Measurements from ENCODE around the gene TSR2. TPM values are rescaled to one million over a fixed set of nuclear protein-coding genes. Genes with fewer than 3 reads are reported as not detected.

TSR2 gene
- total RNA-seq, 1 experiment from 2014 or later = 53.0 TPM

DNA sequence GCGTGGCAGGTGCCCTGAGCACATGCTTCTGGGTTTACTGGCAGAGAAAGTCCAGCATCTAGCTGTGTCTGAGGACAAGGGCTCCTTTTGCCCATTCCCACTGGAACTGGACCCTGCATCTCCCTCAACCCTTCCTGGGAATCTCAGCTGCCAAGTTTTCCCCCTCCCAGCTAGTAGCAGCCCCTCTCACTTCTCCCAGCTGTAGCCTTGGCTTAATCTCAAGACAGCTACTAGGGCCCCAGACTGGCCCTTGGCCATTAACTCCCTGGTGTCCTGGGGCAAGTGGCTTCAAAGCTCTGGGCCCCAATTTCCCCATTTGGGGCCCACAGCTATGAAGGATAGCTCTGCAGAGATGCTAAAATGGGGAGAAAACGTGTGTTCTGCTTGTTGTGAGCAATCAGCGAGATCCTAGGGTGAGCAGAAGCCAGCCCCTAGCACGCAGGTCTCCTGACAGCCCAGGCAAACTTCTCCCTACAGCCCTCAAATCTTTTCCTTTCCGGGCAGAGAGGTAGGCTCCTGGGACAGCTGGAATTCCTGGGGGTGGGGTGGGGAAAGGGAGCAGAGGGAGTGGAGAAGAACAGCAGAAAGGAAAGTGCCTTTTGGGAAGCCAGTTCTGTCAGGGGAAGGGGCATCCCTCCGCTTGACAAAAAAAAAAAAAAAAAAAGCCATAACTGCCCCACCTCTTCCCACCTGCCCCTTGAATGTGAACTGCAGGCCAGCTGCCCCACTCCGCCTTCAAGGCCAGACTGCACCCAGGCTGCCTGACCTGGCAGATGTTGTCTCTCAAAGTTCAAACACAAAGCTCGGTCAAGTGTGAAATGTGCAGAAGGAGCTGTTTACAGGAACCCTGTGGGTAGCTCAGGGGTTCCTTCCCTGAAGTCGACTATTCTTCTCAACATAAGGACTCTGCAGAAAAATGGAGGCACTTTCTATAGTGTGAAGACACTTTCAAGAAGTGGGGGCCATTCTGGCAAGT is 39.2 kb downstream of the TSR2 start:
- Histone ChIP-seq H3F3A (ENCODE audit: insufficient read depth, low read depth) (no peaks in the 10 kb centered on the region), H3K4me2 (no peak overlapping the region), H3K4me1 (replicated peaks; ENCODE audit: insufficient read depth) (0 out of 2 replicates have a peak, but pooled peaks cover 4% of the 10 kb centered on the region), H3K27me3 (ENCODE audit: insufficient read depth, low read depth) (no peaks in the 10 kb centered on the region), H3K9me2 (ENCODE audit: insufficient read depth) (no peaks in the 10 kb centered on the region), H3K36me3 (ENCODE audit: low read depth) (no peaks in the 10 kb centered on the region), H3K27ac (no peak overlapping the region), H3K79me2 (ENCODE audit: low read depth) (no peaks in the 10 kb centered on the region), H2AFZ (no peak overlapping the region), H4K20me1 (ENCODE audit: insufficient read depth) (no peaks in the 10 kb centered on the region), H3K4me3 (no peak overlapping the region), H3K9me3 (ENCODE audit: insufficient read depth, low read depth) (no peaks in the 10 kb centered on the region)
- POLR2A ChIA-PET (ENCODE audit: unreplicated experiment) = interaction anchor here (0.7 kb wide), 1 partner anchor 1745 kb away, joined by 43 read pairs; no protein-coding TSS in a partner anchor
- TF ChIP-seq, protein P1, sequence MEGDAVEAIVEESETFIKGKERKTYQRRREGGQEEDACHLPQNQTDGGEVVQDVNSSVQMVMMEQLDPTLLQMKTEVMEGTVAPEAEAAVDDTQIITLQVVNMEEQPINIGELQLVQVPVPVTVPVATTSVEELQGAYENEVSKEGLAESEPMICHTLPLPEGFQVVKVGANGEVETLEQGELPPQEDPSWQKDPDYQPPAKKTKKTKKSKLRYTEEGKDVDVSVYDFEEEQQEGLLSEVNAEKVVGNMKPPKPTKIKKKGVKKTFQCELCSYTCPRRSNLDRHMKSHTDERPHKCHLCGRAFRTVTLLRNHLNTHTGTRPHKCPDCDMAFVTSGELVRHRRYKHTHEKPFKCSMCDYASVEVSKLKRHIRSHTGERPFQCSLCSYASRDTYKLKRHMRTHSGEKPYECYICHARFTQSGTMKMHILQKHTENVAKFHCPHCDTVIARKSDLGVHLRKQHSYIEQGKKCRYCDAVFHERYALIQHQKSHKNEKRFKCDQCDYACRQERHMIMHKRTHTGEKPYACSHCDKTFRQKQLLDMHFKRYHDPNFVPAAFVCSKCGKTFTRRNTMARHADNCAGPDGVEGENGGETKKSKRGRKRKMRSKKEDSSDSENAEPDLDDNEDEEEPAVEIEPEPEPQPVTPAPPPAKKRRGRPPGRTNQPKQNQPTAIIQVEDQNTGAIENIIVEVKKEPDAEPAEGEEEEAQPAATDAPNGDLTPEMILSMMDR (conservative IDR thresholded peaks at IDR 0.05) = no peak
- TF ChIP-seq EZH2 (IDR thresholded peaks at IDR 0.05; ENCODE audit: low read depth) = no peak
- intact Hi-C loops (cut with micrococcal nuclease; ENCODE audit: unreplicated experiment) = no loop called here
- DNase-seq = no peak
- BruUV-seq (replicated peaks) = no TSS peak
- CTCF ChIA-PET = no interaction called here

DNA sequence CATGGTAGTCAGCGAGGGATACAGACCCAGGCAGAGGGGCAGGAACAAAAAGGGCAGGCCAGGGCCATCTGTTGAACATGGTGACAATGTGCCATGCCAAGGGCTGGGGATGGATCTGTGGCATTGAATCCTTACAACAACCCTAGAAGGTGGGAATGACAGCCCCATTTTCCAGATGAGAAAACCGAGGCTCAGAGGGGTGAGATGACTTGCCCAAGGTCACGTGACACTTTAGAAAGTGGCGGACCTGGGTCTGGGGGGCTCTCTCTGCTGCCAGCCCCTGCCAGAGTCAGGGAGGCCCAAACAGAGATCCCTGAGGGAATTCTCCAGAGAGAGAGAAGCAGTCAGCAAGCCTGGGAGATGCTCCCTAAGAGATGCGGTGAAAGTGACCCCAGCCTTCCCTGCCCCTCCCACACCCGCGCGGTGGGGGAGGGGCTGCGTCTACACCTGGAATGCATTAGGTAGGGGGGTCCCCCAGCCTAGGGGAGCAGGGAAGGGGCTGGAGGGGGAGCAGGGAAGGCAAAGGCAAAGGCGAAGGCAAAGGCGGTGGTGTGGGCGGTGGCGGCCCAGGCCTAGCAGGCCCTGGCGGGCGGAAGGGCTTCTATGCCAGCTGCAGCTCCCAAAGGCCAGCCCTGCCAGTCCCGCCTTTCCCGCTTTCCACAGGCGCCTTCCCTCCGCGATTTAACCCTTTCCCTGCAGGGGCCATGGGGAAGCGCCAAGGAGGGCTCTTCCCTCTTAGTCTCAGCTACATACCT is 42.8 kb downstream of the TSR2 start:
- POLR2A ChIA-PET (ENCODE audit: unreplicated experiment) = interaction anchor here (0.6 kb wide), 1 partner anchor 14 kb away, joined by 22 read pairs; no protein-coding TSS in a partner anchor
- Histone ChIP-seq H3K9me3 (ENCODE audit: insufficient read depth, low read depth) (no peaks in the 10 kb centered on the region), H3K79me2 (ENCODE audit: low read depth) (no peaks in the 10 kb centered on the region), H3K4me3 (no peak overlapping the region), H3K36me3 (ENCODE audit: low read depth) (no peaks in the 10 kb centered on the region), H3K27me3 (ENCODE audit: insufficient read depth, low read depth) (no peaks in the 10 kb centered on the region), H3K4me2 (no peak overlapping the region), H3F3A (ENCODE audit: insufficient read depth, low read depth) (no peaks in the 10 kb centered on the region), H3K4me1 (replicated peaks; ENCODE audit: insufficient read depth) (no peaks in the 10 kb centered on the region), H3K9me2 (ENCODE audit: insufficient read depth) (no peaks in the 10 kb centered on the region), H3K27ac (no peak overlapping the region), H4K20me1 (ENCODE audit: insufficient read depth) (no peaks in the 10 kb centered on the region), H2AFZ (no peak overlapping the region)
- BruUV-seq (replicated peaks) = no TSS peak
- intact Hi-C loops (cut with micrococcal nuclease; ENCODE audit: unreplicated experiment) = no loop called here
- CTCF ChIA-PET = no interaction called here
- DNase-seq = no peak
- TF ChIP-seq EZH2 (IDR thresholded peaks at IDR 0.05; ENCODE audit: low read depth) = no peak
- TF ChIP-seq, protein P1 (conservative IDR thresholded peaks at IDR 0.05) = no peak

DNA sequence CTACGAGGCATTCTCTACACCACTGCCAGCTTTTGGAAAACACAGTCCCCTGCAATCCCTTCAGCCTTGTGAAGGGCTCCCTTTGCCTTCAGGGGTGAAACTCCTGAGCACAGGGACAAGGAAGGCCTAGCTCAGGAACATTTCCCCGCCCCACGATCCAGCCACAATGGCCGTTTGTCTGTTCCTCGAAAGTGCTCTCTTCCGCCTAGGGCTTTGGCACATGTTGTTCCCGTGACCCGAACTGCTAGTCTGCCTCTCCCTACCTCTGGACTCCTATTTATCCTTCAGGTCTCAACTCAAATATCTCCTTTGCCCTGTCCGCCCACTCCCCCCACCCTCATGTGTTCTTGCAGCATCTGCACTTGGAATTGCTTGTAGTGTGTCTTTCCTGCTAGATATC is 43.7 kb downstream of the TSR2 start:
- Histone ChIP-seq H3K27ac (no peak overlapping the region), H3K4me3 (no peak overlapping the region), H3K36me3 (ENCODE audit: low read depth) (no peaks in the 10 kb centered on the region), H2AFZ (no peak overlapping the region), H3K4me1 (replicated peaks; ENCODE audit: insufficient read depth) (no peaks in the 10 kb centered on the region), H3K79me2 (ENCODE audit: low read depth) (no peaks in the 10 kb centered on the region), H3K27me3 (ENCODE audit: insufficient read depth, low read depth) (no peaks in the 10 kb centered on the region), H3K9me3 (ENCODE audit: insufficient read depth, low read depth) (no peaks in the 10 kb centered on the region), H3K9me2 (ENCODE audit: insufficient read depth) (no peaks in the 10 kb centered on the region), H4K20me1 (ENCODE audit: insufficient read depth) (no peaks in the 10 kb centered on the region), H3F3A (ENCODE audit: insufficient read depth, low read depth) (no peaks in the 10 kb centered on the region), H3K4me2 (no peak overlapping the region)
- TF ChIP-seq EZH2 (IDR thresholded peaks at IDR 0.05; ENCODE audit: low read depth) = no peak
- TF ChIP-seq, protein P1 (conservative IDR thresholded peaks at IDR 0.05) = no peak
- no TSS peak for BruUV-seq (replicated peaks)
- ChIA-PET POLR2A (ENCODE audit: unreplicated experiment) (no interaction called here), CTCF (no interaction called here)
- intact Hi-C loops (cut with micrococcal nuclease; ENCODE audit: unreplicated experiment) = no loop called here
- no peak for DNase-seq
